HEK293T (cell line): ENCODE results near the gene NHSL2.

ENCODE experiments used
- CTCF ChIA-PET: fragments of 350-600 bp; formaldehyde crosslinking; extraction: SDS; loops from one replicate; lab custom pipeline; 2021; ENCODE audit warnings: antibody characterized with exemption, inconsistent platforms; lab: Yijun Ruan, JAX
- POLR2A ChIA-PET: fragments of 350-600 bp; formaldehyde crosslinking; extraction: SDS; loops from one replicate; lab custom pipeline; 2020; ENCODE audit warnings: antibody characterized with exemption, inconsistent platforms; lab: Yijun Ruan, JAX
- DNase-seq: peaks from one replicate; pipeline ENCODE4 v3.0.0; 2012; ENCODE audit warnings: mixed read lengths; ENCODE audit errors: extremely low spot score
- ARNT ChIP-seq: fragments of 450-650 bp; IDR thresholded peaks from 2 replicates; pipeline ENCODE4 v1.6.1; 2017; ENCODE audit warnings: mild to moderate bottlenecking
- BHLHE40 ChIP-seq: fragments of 450-650 bp; IDR thresholded peaks from 2 replicates; pipeline ENCODE4 v1.6.1; 2016; ENCODE audit warnings: mild to moderate bottlenecking, moderate library complexity, borderline replicate concordance
- CTBP1 ChIP-seq: fragments of 450-650 bp; IDR thresholded peaks from 2 replicates; pipeline ENCODE4 v1.6.1; 2016; ENCODE audit warnings: borderline replicate concordance
- ELF4 ChIP-seq: fragments of 450-650 bp; IDR thresholded peaks from 2 replicates; pipeline ENCODE4 v1.6.1; 2017; ENCODE audit warnings: antibody characterized with exemption
- FOXA1 ChIP-seq: fragments of 450-650 bp; IDR thresholded peaks from 2 replicates; pipeline ENCODE4 v1.6.1; 2016; ENCODE audit warnings: mild to moderate bottlenecking
- FOXK2 ChIP-seq: fragments of 450-650 bp; IDR thresholded peaks from 2 replicates; pipeline ENCODE4 v1.6.1; 2016; ENCODE audit warnings: mild to moderate bottlenecking
- FOXM1 ChIP-seq: fragments of 450-650 bp; IDR thresholded peaks from 2 replicates; pipeline ENCODE4 v1.6.1; 2017; ENCODE audit warnings: mild to moderate bottlenecking, borderline replicate concordance
- HDGF ChIP-seq: fragments of 450-650 bp; IDR thresholded peaks from 2 replicates; pipeline ENCODE4 v1.6.1; 2017; ENCODE audit warnings: antibody characterized with exemption, borderline replicate concordance
- L3MBTL2 ChIP-seq: fragments of 450-650 bp; conservative IDR thresholded peaks from 2 replicates; pipeline ENCODE4 v1.6.1; 2016; ENCODE audit warnings: mild to moderate bottlenecking
- LEF1 ChIP-seq: fragments of 450-650 bp; IDR thresholded peaks from 2 replicates; pipeline ENCODE4 v1.6.1; 2017; ENCODE audit warnings: mild to moderate bottlenecking, borderline replicate concordance
- NFRKB ChIP-seq: fragments of 450-650 bp; IDR thresholded peaks from 2 replicates; pipeline ENCODE4 v1.6.1; 2016; ENCODE audit warnings: mild to moderate bottlenecking, moderate library complexity
- PKNOX1 ChIP-seq: fragments of 450-650 bp; IDR thresholded peaks from 2 replicates; pipeline ENCODE4 v1.6.1; 2016
- SP1 ChIP-seq: fragments of 450-650 bp; IDR thresholded peaks from 2 replicates; pipeline ENCODE4 v1.6.1; 2017
- SUZ12 ChIP-seq: fragments of 450-650 bp; IDR thresholded peaks from 2 replicates; pipeline ENCODE4 v1.6.1; 2016; ENCODE audit warnings: mild to moderate bottlenecking
- TARDBP ChIP-seq: fragments of 450-650 bp; IDR thresholded peaks from 2 replicates; pipeline ENCODE4 v1.6.1; 2016
- ZNF384 ChIP-seq: fragments of 450-650 bp; IDR thresholded peaks from 2 replicates; pipeline ENCODE4 v1.6.1; 2016

Gene NHSL2

GRCh38 chrX:72124540-72125201 is 214.0 kb downstream of the NHSL2 start:
- CTCF ChIA-PET, result interaction anchor here (0.8 to 1.6 kb wide), 8 partner anchors 10 to 126 kb away, joined by 3 to 7 read pairs (median 4); no protein-coding TSS in a partner anchor
- no peak for DNase-seq
- TF ChIP-seq SP1, result no peak
- POLR2A ChIA-PET, result interaction anchor here (1.0 to 2.5 kb wide), 8 partner anchors 10 to 106 kb away, joined by 3 to 14 read pairs (median 6); partner anchors contain the start of gene PIN4

- POLR2A ChIA-PET, result interaction anchor here (1.0 to 2.4 kb wide), 5 partner anchors 25 to 107 kb away, joined by 3 to 14 read pairs (median 5); partner anchors contain the start of gene PIN4
- no peak for DNase-seq
- CTCF ChIA-PET, result interaction anchor here (0.6 to 2.8 kb wide), 9 partner anchors 18 to 127 kb away, joined by 3 to 37 read pairs (median 3); partner anchors contain the start of gene PIN4
- TF ChIP-seq PKNOX1 (no peak), NFRKB (no peak), CTBP1 (no peak), BHLHE40 (no peak), TARDBP (no peak), L3MBTL2 (no peak), SUZ12 (no peak), ELF4 (no peak), HDGF (no peak), FOXM1 (no peak)
Observed at GRCh38 chrX:72125331-72126047, 214.8 kb downstream of the NHSL2 start.

GRCh38 chrX:72126048-72126415 is 215.4 kb downstream of the NHSL2 start:
- CTCF ChIA-PET, result interaction anchor here (0.5 to 2.8 kb wide), 9 partner anchors 11 to 124 kb away, joined by 3 to 37 read pairs (median 3); no protein-coding TSS in a partner anchor
- TF ChIP-seq LEF1 (no peak), SP1 (no peak), CTBP1 (no peak), L3MBTL2 (no peak), ARNT (no peak), HDGF (no peak), FOXK2 (no peak), ZNF384 (no peak), PKNOX1 (no peak), TARDBP (no peak), BHLHE40 (no peak), NFRKB (no peak), FOXM1 (no peak), SUZ12 (no peak), ELF4 (no peak), FOXA1 (no peak)
- POLR2A ChIA-PET, result interaction anchor here (1.0 to 2.4 kb wide), 4 partner anchors 26 to 108 kb away, joined by 3 to 14 read pairs (median 4); partner anchors contain the start of gene PIN4
- no peak for DNase-seq

GRCh38 chrX:72126539-72127140 is 216.0 kb downstream of the NHSL2 start:
- DNase-seq, result peak; percentile 93
- CTCF ChIA-PET, result interaction anchor here (0.5 to 2.8 kb wide), 12 partner anchors 11 to 125 kb away, joined by 3 to 37 read pairs (median 3); no protein-coding TSS in a partner anchor
- POLR2A ChIA-PET, result interaction anchor here (1.0 to 2.4 kb wide), 3 partner anchors 55 to 108 kb away, joined by 3 to 14 read pairs (median 6); partner anchors contain the start of gene PIN4
- TF ChIP-seq FOXM1 (no peak), NFRKB (no peak), PKNOX1 (peak; percentile 39; the same call in 1 of the 2 replicates), ARNT (no peak), BHLHE40 (no peak)

- DNase-seq, result no peak
- ChIA-PET POLR2A (interaction anchor here (1.9 to 2.4 kb wide), 2 partner anchors 106 to 109 kb away, joined by 6 to 14 read pairs; no protein-coding TSS in a partner anchor), CTCF (interaction anchor here (0.6 to 2.8 kb wide), 7 partner anchors 12 to 110 kb away, joined by 3 to 37 read pairs (median 3); no protein-coding TSS in a partner anchor)
- TF ChIP-seq ZNF384 (no peak), NFRKB (no peak), L3MBTL2 (no peak), LEF1 (no peak), TARDBP (no peak), BHLHE40 (no peak), SP1 (no peak)
Observed at GRCh38 chrX:72127332-72127731, 216.7 kb downstream of the NHSL2 start.
